ENCODE measurements around the gene BAIAP2L2.
"Not testable (repeated sequence)": the region's sequence is repeated elsewhere in the genome, so short reads cannot be mapped to it uniquely, and the experiment has no call there.

BAIAP2L2 gene

DNA sequence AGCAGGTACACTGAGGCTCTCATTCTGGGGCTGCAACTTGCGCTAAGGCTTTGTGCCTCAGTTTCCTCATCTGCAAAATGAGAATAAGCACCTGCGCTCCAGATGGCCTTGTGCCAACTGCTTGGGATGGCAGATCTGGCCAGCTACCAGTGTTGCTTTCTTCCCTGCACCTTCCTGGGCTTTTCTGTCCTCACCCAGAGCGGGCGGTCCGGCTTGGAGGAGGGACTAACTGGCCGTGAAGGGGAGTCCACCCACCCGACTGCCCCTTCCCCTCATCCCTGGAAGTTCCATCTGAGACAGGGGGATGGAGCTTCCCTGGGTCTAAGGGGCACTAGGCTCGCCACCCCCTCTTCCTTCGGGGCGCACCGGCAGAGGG lies 30.0 kb downstream of the BAIAP2L2 start:
- no peak for DNase-seq

DNA sequence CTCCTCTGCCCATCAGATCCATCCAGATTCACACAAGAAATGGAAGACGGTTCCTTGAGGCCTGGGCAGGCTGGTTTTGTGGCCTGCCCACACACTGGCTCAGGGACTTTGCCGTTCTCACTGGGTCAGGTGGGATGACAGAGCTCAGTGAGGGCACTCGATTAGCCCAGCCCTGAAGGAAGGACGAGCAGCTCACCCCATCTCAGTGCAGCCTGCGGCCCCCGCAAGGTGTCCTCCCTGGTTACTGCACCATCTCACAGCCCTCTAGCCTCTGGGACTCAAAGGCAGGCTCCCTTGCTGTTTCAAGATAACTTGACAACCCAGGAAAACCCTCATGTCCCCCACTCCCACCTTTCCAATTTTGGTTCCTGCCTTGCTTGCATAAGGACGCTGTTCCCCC lies 30.7 kb downstream of the BAIAP2L2 start:
- no peak for DNase-seq

DNA sequence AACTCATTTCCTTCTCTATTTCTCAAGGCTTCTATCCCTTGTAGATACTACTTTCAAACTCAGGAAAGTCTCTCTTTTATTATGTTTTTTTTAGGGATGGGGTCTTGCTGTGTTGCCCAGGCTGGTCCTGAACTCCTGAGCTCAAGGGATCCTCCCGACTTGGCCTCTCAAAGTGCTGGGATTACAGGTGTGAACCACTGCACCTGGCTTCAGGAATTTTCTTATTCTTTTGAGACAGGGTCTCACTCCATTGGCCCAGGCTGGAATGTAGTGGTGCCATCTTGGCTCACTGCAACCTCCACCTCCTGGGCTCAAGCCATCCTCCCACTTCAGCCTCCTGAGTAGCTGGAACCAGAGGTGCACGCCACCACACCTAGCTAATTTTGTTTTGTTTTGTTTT lies 31.3 kb downstream of the BAIAP2L2 start:
- not testable (repeated sequence) for DNase-seq

DNA sequence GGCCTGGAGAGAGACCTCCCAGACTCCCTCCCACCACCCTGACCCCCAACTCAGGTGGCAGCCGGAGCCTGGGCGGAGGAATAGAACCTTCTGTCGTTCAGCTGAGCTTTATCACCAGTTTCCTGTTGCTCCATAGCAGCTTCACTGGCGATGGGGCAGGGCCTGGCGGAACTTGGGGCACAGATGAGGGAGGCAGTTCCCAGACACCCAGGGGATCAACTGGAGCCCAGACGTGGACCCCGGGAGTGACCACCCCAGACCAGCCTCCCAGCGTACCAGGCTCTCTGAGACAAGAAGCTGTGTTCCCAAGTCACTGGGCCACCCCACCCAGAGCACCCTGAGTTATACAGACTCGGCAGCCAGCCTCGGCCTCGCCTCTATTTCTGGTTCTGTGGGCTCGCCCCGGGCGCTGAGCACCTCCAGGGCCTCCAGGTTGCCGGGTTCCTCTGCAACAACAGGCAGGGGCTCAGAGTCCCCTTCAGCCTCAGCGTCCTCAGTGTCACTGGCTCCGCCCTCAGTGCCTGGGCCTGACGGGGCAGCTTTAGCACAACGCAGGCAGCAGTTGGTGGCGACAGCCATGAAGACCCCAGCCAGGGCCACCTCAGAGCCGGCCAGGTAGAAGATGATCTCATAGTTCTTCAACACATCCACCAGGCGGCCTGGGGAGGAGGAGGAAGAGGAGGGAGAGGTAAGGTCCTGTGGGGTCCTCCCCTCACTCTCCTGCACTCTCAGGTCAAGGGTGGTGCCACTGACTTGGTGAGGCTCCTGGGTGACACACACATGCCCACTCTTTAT lies 32.2 kb downstream of the BAIAP2L2 start:
- DNase-seq, result no peak

DNA sequence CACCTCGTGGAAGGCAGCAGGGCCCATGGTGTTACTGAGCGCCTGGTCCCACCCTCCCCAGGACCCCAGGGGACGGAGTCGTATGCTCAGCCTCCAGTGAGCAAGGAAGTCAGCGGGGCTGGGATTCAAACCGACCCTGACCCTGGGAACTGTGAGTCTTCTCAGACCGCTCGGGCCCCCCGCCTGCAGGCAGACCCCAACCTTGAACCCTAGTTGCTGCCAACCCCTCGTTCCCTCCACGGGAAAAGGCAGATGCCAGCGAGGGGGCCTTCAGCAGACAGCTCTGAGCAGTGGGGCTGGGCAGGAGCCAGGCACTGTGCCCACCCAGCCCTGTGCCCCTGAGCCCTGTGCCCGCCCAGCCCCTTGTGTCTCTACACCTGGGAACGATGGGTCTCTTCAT lies 32.9 kb downstream of the BAIAP2L2 start:
- no peak for DNase-seq

DNA sequence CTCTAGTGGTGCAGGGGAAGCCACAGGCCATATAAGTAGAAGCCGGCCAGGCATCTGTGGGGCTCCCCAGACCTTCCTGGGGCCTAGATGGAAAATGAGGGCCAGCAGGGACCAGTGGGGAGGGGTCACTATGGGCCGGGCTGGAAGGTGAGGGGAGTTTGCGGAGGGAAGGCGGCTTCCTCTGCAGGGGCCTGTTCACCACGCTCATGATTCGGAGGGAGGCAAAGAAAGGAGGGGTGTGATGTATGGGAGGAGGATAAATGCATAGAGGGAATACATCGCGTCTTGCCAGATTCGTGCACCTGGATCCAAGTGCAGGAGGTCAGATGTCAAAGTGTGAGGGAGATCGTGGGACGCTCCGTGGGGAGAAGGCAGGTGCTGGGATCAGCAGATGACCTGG lies 33.4 kb downstream of the BAIAP2L2 start:
- no peak for DNase-seq

DNA sequence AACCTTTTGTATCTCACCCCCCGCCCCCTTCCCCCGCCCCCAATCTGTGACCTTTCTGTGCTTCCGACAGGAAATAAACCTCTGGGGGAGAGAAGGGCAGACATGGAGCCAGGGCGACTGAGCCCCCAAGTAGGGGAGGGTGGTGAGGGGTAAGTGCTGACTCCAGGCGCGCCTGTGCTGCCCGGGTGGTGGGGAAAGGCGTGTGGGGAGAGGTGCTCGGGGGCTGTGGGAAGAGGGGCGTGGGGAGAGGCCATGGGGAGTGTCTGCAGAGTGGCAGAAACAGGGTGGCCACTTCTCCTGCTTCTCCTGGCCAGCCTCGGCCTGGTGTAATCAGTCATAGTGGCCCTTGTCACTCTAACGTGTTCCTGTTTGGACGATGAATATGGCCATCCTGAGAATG lies 34.5 kb downstream of the BAIAP2L2 start:
- DNase-seq, result no peak

DNA sequence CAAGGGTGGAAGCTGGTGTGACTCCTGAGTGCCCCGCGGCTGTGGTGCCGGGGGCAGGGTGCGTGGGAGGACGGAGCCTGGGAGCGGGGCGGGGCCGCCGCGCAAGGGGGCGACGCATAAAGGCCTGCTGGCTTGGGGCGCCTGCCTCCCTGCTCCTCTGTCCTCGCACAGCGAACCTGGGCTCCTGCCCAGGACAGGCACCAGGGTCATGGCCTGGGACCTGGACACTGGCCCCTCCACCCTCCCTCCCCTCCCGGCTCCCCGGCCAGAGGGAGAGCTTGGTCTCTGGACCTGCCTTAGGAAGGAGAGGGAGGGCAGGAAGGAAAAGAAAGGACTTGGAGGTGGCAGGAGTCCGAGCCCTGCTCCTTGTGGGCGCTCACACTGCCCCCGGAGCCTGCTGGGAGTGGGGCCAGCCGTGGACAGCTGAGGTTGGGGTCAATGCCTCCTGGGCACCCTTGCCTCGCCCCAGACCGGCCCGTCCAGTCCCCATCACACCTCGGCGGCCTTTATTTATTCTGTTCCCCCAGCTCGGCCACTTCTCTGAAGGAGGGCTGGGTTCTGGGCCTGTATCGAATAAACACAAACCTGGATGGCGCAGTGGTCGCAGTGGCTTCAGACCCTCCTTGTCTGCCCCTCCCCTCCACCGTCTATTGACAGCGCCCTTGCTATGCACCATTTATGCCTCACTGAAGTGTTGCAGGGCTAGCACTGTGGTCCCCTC lies 35.2 kb downstream of the BAIAP2L2 start:
- DNase-seq, result no peak

DNA sequence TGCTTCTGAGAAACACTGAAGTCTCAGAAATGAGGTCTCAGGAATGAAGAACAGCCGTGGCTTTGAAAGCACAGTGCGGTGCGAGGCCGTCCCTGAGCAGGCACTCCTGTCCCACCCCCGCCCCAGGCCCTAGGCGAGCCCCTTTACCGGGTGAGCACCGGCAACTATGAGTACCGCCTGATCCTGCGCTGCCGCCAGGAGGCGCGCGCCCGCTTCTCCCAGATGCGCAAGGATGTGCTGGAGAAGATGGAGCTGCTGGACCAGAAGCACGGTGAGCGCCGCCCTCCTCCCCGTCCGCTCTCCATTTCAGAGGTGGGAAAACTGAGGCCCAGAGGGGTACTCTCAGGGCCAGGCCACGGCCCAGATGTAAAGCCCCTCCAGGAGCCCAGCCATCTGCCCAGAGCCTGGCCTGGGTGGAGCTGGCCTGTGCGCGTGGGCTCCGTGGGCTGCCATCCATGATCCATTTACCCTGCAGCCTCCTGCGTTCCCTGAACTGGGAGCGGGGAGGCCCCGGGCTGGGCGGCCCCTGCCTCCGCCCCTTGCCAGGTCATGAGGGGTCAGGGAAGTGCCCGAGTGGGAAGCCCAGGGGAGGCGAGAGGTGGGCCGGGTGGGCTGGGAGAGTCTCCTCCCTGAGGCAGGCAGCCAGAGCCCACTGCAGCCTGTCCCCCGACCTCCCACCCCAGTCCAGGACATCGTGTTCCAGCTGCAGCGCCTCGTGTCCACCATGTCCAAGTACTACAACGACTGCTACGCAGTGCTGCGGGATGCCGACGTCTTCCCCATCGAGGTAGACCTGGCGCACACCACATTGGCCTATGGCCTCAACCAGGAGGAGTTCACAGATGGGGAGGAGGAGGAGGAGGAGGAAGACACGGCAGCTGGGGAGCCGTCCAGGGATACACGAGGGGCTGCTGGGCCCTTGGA lies 36.0 kb downstream of the BAIAP2L2 start:
- DNase-seq, result no peak

DNA sequence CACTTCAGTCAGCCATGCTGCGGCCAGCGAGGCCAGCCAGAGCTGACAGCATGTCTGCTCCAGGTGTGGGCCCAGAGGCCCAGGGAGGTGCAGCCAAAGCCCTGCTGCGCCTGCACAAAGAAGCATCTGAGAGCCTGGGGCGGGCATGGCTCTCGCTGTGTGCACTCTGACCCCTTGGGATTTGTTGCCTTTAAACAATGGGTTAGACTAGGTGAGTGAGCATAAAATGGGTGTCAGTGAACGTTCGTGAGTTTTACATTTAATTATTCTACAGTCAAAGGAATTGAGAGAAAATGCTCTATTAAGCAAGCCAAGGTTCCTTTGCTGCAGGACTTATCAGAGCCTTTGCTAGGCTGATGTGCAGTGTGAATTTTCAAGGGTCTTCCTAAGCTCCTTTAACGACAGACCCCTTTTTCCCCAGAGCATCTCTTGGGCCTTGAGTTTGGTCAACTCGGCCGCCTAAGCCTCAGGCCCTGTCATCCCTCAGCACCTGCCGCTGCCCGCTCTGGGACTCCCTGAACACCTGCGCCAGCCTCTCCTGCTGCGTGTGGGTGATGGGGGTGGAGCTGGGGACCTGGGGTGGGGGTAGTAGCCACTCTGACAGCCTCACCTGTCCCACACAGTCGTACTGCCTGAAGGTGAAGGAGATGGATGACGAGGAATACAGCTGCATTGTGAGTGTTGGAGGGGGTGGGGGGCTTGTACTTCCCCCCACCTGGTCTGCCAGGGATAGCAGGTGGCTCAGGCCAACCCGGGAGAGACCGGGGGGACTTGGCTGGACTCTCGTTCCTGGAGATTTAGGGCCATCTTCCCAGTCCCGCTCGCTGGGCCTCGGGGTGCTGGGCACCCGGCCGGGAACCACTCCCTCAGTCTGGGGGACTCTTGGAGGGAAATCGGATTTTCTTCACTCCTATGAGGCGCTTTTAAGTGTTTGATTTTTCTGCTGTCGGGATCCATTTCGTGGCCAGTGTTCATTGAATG lies 37.0 kb downstream of the BAIAP2L2 start:
- no peak for DNase-seq

DNA sequence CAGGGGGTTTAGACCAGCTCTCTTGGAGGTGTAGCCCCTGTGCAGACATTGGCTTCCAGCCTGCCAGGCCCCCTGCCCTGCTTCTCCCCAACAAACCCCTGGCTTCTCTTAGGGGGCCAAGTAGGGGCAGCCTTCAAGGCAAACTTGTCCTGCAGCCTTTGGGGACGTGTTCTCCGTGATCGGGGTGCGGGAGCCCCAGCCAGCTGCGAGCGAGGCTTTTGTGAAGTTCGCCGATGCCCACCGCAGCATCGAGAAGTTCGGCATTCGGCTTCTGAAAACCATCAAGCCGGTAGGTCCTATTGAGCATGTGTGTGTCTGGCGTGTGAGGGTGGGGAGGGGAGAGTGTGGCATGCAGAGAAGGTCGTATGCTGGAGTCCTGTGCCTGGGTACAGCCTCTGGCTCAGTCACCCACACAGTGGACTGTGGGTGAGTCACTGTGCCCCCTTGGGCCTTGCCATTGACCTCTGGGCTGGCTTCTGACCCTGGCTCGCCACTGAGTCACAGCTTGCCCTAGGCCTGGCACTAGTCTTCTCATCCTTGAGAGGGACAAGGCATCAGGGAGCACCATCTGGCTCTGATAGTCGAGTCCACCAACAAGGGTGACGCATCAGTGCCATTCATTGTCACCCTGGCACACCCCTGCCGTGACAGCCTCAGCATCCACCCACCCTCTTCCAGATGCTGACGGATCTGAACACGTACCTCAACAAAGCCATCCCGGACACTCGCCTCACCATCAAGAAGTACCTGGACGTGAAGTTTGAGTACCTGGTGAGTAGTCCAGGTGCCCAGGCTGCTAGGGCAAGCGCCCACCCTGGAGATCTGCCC lies 37.9 kb downstream of the BAIAP2L2 start:
- no peak for DNase-seq

DNA sequence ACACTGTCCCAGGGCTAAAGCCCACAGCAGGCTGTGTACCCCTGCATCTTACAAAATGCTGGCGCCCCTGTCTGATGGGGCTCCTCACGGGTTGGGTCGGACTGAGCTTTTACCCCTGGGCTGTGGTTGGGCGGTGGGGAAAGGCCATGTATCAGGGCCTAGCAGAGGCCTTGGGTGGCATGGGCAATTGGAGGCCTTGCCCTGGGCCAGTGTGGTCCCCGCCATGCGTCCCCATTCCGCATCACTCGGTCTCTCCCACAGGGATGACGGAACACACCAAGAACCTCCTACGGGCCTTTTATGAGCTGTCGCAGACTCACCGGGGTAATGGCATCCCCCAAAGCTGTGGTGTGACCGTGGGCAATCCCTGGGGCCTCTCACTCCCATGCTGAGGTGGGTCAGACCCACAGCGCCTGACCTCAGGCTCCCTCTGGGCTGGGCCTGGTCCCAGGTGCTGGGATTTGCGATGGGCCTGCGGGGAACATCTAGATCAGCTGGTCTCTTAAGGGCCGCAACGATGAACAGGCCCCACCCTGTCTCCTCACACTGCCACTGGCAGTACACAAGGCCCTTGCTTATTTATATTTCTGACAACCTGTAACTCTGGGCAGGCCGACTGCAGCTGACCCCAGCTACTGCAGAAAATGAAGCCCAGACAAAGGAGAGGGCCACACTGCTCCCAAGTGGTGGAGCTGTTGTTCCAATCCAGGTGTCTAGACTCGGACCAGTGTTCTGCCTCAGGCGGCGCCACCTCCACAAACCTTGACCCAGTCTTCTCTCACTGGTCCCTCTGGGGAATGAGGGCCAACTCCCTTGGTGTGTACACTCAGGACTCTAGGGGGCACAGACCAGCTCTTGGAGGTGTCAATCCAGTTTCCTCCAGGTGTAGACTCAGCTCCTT lies 38.8 kb downstream of the BAIAP2L2 start:
- DNase-seq, result no peak

DNA sequence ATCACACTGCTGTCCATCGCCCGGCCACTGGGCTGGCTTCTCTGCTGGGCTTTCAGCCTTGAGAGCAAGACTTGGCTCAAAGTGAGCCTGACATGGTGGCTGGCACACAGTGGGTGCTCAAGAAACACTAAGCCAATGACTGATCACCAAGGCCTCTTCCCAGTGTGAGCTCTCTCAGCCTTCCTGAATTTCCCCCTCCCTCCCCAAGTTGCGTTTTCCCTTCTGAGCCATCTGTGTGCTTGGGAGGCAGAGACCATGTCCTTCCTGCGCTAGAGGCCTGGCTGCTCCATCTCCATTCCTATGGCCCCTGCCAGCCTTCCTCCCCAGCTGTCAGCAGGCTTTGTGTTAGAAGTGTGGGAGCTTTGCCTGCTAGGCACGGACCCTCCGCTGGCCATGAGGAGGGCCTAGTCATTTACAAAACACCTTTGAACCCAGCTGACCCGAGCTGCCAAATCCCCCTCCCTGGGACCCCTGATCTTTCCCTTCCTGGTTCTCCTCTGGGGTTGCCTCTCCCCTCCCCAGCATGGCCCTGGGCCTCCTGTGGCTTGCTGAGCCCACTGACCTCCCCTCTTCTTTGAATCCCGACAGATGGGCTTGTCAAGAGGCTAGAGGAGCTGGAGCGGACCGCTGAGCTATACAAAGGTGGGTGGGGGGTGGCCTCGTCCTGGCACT lies 40.1 kb downstream of the BAIAP2L2 start:
- DNase-seq, result no peak

DNA sequence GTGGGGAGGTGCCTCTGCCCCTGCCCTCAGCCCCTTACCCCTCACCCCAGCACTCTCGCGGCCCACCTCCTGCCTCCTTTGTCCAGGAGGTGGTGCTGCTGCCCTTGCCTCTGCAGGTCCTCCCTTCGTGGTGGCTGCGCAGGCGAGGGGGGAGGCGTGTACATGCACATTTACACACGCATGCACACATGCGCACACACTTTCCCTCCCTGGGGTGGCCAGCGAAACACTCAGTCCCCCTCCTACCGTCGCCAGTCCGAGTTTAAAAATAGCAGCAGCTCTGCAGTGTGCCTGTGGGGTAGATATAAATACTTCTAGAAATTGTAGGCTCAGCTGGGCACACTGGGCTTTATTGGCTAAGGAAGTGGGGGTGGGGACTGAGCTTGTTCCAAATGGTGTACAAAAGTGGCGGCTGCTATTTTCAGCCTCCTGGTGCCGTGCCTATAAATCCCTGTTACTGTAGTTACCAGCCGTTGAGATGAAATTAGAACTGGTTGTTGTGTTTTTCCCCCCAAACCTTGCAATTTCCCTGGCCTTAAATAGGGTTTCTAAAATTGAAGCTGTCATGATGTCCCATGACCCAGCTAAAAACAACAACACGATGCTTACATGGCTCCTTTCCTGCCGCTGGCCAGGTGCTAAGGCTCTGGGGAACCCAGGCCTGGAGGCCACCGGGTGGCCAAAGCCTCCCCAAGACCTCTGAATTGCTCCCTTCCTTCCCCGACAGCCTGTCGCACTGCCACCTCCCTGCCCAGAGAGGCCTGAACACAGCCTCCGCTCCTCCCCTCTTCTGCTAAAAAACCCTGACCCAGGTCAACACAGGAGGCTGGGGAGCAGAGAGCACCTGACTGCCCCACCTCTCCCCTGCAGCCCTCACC lies 40.9 kb downstream of the BAIAP2L2 start:
- no peak for DNase-seq

DNA sequence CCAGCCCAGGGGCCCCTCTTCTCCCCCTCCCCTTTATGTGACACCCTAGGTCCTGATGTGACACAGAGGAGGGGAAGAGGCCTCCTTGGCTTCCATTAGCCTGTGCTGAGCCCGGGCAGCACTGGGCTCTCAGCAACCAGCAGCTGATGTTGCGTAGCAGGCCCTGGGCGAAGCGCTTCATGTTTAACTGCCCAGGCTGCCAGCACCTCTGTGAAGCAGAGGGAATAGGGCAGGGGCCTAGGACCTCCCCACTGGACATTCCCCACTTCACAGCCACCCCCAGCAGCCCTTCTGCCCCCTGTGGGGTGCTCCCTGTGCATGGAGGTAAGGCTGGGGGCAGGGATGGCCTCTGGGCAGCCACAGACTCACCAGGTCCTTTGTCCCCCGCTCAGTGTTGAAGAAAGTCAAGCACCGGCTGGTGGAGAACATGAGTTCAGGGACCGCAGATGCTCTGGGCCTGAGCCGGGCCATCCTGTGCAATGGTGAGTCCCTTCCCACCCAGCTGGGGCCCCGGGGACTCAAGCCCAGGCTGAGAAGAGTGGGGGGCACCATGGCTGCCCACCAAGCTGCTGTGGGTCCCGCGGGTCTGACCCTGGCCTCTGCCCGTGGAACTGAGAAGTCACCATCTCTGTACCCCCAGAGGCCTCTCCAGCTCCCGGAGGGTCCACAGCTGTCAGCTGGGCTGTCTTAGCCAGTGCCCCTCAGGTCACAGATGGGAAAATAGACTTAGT lies 41.7 kb downstream of the BAIAP2L2 start:
- no peak for DNase-seq

DNA sequence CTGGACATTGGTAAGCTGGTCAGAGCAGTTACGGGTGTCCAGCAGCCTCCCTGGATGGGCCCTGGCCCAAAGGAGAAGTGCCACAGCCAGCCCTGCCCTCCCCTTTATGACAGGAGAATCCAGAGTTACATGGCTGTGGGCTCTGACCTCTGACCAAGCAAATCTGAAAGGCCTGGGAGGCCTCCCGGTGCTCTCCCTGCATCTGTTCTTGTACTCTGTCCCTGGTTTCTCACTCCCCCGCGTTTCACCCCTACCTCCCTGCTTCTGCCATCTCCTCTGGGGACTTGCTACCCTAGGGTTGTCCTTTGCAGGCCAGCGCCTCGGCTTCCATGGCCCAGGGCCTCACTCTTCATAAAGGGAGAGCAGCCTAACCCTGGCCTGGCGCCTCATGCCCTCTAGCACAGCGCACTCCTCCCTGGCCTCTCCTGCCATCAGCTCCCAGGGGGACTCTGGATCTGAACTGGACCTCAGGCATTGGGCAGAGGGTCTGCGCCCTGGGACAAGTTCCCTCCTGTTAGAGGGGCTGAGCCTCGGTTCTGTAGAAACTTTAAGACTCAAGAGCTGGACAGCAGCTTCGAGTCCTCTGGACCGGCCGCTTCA lies 42.6 kb downstream of the BAIAP2L2 start:
- no peak for DNase-seq

DNA sequence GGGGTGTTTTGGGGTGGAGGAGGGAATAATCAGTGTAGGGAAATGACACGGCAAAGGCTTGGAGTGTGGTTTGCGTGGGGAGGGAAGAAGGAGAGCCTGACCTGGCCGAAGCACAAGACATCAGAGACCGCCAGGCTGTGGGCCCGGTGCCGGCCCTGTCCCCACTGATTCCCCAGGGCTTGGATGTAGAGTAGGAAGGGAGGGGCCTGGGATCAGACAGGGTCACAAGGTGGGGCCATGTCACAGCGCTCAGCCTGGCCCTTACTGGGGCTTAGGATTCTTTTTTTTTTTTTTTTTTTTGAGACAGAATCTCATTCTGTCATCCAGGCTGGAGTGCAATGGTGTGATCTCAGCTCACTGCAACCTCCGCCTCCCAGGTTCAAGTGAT lies 43.5 kb downstream of the BAIAP2L2 start:
- DNase-seq, result no peak
